GM12878 (cell line): ENCODE results near the gene CENPP. TPM values are rescaled to one million over a fixed set of nuclear protein-coding genes. Genes with fewer than 3 reads are reported as not detected.

ENCODE experiments used
- ATAC-seq: fragments of 200-7000 bp; cut with Tn5 transposase; 3 replicates; pipeline ENCODE4 v1.9.1; 2020; ENCODE audit warnings: mild to moderate bottlenecking, moderate library complexity
- BruUV-seq: library from RNA; stranded (reverse); fragments of 400-500 nt; replicated peaks from 2 replicates; lab custom pipeline; 2021; lab: Mats Ljungman, UMichigan
- CTCF ChIA-PET: fragments of 300-600 bp; sonication (Branson Sonifier 250); formaldehyde crosslinking; extraction: SDS; loops from one replicate; lab custom pipeline; 2021; ENCODE audit warnings: inconsistent platforms; lab: Yijun Ruan, JAX
- POLR2A ChIA-PET: fragments of 350-600 bp; formaldehyde crosslinking; extraction: SDS; loops from one replicate; lab custom pipeline; 2021; ENCODE audit warnings: inconsistent platforms; lab: Charles Lee
- RAD21 ChIA-PET: fragments of 300-600 bp; sonication (Branson Sonifier 250); formaldehyde crosslinking; loops from one replicate; lab custom pipeline; 2023; ENCODE audit warnings: antibody characterized with exemption; ENCODE audit not compliant: unreplicated experiment; lab: Charles Lee
- SMC1A ChIA-PET: fragments of 300-600 bp; sonication (Branson Sonifier 250); formaldehyde crosslinking; loops from one replicate; lab custom pipeline; 2023; ENCODE audit not compliant: unreplicated experiment, uncharacterized antibody; lab: Charles Lee
- DNase-seq: peaks from one replicate; pipeline ENCODE4 v3.0.0-alpha.2; 2011; ENCODE audit warnings: low read depth, low spot score
- FAIRE-seq: peaks from 3 replicates; lab custom pipeline; 2011; peaks lifted over from hg19 to GRCh38; lab: Jason Lieb, UNC
- H2AFZ ChIP-seq: 2 replicates; pipeline ENCODE4 v1.6.0; 2011; ENCODE audit warnings: low read depth, low read length, control low read depth; ENCODE audit not compliant: control insufficient read depth
- H3K27ac ChIP-seq: 2 replicates; pipeline ENCODE4 v1.5.1; 2011; ENCODE audit warnings: control low read depth; ENCODE audit not compliant: control insufficient read depth, insufficient read depth
- H3K27me3 ChIP-seq, 2 experiments: replicated peaks in 1 of 2; 2 replicates each; pipeline versions ENCODE4 v1.6.0 to v1.6.1; 2011; ENCODE audit warnings: low read length in 1 of 2; ENCODE audit not compliant: control insufficient read depth in 2 of 2, insufficient read depth in 2 of 2
- H3K36me3 ChIP-seq, 2 experiments: 2 replicates each; pipeline ENCODE4 v1.5.1; 2011; ENCODE audit warnings: low read length in 1 of 2; ENCODE audit not compliant: control insufficient read depth in 2 of 2, insufficient read depth in 2 of 2
- H3K4me1 ChIP-seq: 2 replicates; pipeline ENCODE4 v1.6.1; 2011; ENCODE audit warnings: mild to moderate bottlenecking, low read length, moderate library complexity, mixed read lengths; ENCODE audit not compliant: control insufficient read depth, insufficient read depth
- H3K4me2 ChIP-seq: 2 replicates; pipeline ENCODE4 v1.6.0; 2011; ENCODE audit warnings: control low read depth; ENCODE audit not compliant: control insufficient read depth, insufficient read depth
- H3K4me3 ChIP-seq: fragments of 200-600 bp; sonication (generic); 2 replicates; pipeline ENCODE4 v1.5.1; 2016
- H3K79me2 ChIP-seq: 2 replicates; pipeline ENCODE4 v1.6.0; 2011; ENCODE audit warnings: low read length; ENCODE audit not compliant: control insufficient read depth, insufficient read depth
- H3K9ac ChIP-seq: 2 replicates; pipeline ENCODE4 v1.8.0; 2011; ENCODE audit warnings: low read length, control low read depth, mixed read lengths; ENCODE audit not compliant: control insufficient read depth, insufficient read depth
- H3K9me3 ChIP-seq: replicated peaks from 3 replicates; pipeline ENCODE4 v1.5.1; 2011; ENCODE audit warnings: mild to moderate bottlenecking, low read length; ENCODE audit not compliant: control insufficient read depth, insufficient read depth
- H4K20me1 ChIP-seq: 2 replicates; pipeline ENCODE4 v1.6.0; 2011; ENCODE audit not compliant: control insufficient read depth, insufficient read depth
- JUND ChIP-seq: IDR thresholded peaks from 2 replicates; pipeline ENCODE4 v1.6.1; 2012; ENCODE audit warnings: low read depth, mild to moderate bottlenecking, low read length, improper control_type of control experiment, moderate library complexity
- MEF2B ChIP-seq: fragments of 450-650 bp; IDR thresholded peaks from 2 replicates; pipeline ENCODE4 v1.6.1; 2018; ENCODE audit warnings: mild to moderate bottlenecking, moderate library complexity; ENCODE audit not compliant: partially characterized antibody, poor library complexity, severe bottlenecking
- NKRF ChIP-seq: fragments of 450-650 bp; conservative IDR thresholded peaks from 2 replicates; pipeline ENCODE4 v1.6.1; 2017; ENCODE audit warnings: mild to moderate bottlenecking, moderate library complexity
- POU2F2 ChIP-seq: IDR thresholded peaks from 3 replicates; pipeline ENCODE4 v1.6.1; 2011; ENCODE audit warnings: low read depth, mild to moderate bottlenecking, low read length, borderline replicate concordance
- RELA ChIP-seq: fragments of 450-650 bp; IDR thresholded peaks from 2 replicates; pipeline ENCODE4 v1.8.0; 2014; ENCODE audit warnings: borderline replicate concordance; ENCODE audit not compliant: partially characterized antibody
- RUNX3 ChIP-seq: IDR thresholded peaks from 2 replicates; pipeline ENCODE4 v1.6.1; 2012; ENCODE audit warnings: low read length, inconsistent platforms
- SIN3A ChIP-seq: IDR thresholded peaks from 2 replicates; pipeline ENCODE4 v1.6.1; 2012; ENCODE audit warnings: low read depth, low read length, improper control_type of control experiment
- TAF1 ChIP-seq: IDR thresholded peaks from 2 replicates; pipeline ENCODE4 v1.6.1; 2011; ENCODE audit warnings: mild to moderate bottlenecking, low read depth, low read length, borderline replicate concordance
- TCF3 ChIP-seq: IDR thresholded peaks from 2 replicates; pipeline ENCODE4 v1.6.1; 2012; ENCODE audit warnings: low read depth, mild to moderate bottlenecking, low read length, borderline replicate concordance; ENCODE audit not compliant: insufficient read depth
- WGBS: methylation state at CpG from one replicate; pipeline ENCODE4 v1.1.6; 2016; ENCODE audit warnings: low lambda C conversion rate; ENCODE audit not compliant: insufficient replicate concordance, insufficient coverage; ENCODE audit errors: missing lambda C conversion rate; 5-methylcytosine and 5-hydroxymethylcytosine counted together
- in situ Hi-C: fragments of 300-500 bp; cut with MboI; formaldehyde crosslinking; loops from 9 replicates; pipeline ENCODE4 v1.14.3; 2018; ENCODE audit warnings: mixed read lengths
- intact Hi-C: fragments of 100-400 bp; cut with micrococcal nuclease; formaldehyde crosslinking; loops from one replicate; pipeline ENCODE4 v1.14.2; 2022; ENCODE audit not compliant: unreplicated experiment
- polyA plus RNA-seq, 11 experiments: library from polyadenylated mRNA; depleted of rRNA in 4 of 11; unstranded in 6 of 11; stranded (reverse) in 5 of 11; fragments of >200 nt; fragmentation: Nextera tagmentation in 4 of 11; fragmentation: Illumina TruSeq in 1 of 11; extraction: Ambion mirVana in 4 of 11; extraction: Trizol in 1 of 11; gene quantifications; 1 replicate in 1 of 11; 2 replicates in 10 of 11; pipeline versions ENCODE4 v1.2.1 to v1.2.3, GENCODE V29; 2011 to 2016; ENCODE audit warnings: inconsistent platforms in 2 of 11, missing spikeins in 2 of 11, low read depth in 1 of 11
- total RNA-seq, 4 experiments: library from RNA; depleted of rRNA in 3 of 4; stranded (reverse); fragments of >200 nt in 3 of 4; fragmentation: Illumina TruSeq in 1 of 4; extraction: Trizol in 1 of 4; gene quantifications; 2 replicates each; pipeline versions ENCODE4 v1.2.1 to v1.2.3, GENCODE V29; 2013 to 2021
- TF ChIP-seq, protein P1 (sequence below): fragments of 450-650 bp; formaldehyde crosslinking; IDR thresholded peaks from 2 replicates; pipeline ENCODE4 v1.4.0; 2020; ENCODE audit warnings: mild to moderate bottlenecking, moderate library complexity
- TF ChIP-seq, protein P2 (sequence below): fragments of 450-650 bp; IDR thresholded peaks from 2 replicates; pipeline ENCODE4 v1.6.1; 2017; ENCODE audit warnings: borderline replicate concordance
- TF ChIP-seq, protein P3 (sequence below): IDR thresholded peaks from 2 replicates; pipeline ENCODE4 v1.6.1; 2011; ENCODE audit warnings: low read depth, low read length, improper control_type of control experiment, borderline replicate concordance

CENPP gene
- total and polyA plus RNA-seq, 10 of the 15 experiments (the other 5 are each of a cell fraction or from before 2014, with no cell fraction given): 9.4 to 31.4 (median 19.8) TPM

GRCh38 chr9:92279302-92279701 lies 46.5 kb upstream of the CENPP start (continued):
- TF ChIP-seq, protein P1, sequence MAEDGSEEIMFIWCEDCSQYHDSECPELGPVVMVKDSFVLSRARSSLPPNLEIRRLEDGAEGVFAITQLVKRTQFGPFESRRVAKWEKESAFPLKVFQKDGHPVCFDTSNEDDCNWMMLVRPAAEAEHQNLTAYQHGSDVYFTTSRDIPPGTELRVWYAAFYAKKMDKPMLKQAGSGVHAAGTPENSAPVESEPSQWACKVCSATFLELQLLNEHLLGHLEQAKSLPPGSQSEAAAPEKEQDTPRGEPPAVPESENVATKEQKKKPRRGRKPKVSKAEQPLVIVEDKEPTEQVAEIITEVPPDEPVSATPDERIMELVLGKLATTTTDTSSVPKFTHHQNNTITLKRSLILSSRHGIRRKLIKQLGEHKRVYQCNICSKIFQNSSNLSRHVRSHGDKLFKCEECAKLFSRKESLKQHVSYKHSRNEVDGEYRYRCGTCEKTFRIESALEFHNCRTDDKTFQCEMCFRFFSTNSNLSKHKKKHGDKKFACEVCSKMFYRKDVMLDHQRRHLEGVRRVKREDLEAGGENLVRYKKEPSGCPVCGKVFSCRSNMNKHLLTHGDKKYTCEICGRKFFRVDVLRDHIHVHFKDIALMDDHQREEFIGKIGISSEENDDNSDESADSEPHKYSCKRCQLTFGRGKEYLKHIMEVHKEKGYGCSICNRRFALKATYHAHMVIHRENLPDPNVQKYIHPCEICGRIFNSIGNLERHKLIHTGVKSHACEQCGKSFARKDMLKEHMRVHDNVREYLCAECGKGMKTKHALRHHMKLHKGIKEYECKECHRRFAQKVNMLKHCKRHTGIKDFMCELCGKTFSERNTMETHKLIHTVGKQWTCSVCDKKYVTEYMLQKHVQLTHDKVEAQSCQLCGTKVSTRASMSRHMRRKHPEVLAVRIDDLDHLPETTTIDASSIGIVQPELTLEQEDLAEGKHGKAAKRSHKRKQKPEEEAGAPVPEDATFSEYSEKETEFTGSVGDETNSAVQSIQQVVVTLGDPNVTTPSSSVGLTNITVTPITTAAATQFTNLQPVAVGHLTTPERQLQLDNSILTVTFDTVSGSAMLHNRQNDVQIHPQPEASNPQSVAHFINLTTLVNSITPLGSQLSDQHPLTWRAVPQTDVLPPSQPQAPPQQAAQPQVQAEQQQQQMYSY (CRISPR knock-in tag): no peak
- TF ChIP-seq, protein P2, sequence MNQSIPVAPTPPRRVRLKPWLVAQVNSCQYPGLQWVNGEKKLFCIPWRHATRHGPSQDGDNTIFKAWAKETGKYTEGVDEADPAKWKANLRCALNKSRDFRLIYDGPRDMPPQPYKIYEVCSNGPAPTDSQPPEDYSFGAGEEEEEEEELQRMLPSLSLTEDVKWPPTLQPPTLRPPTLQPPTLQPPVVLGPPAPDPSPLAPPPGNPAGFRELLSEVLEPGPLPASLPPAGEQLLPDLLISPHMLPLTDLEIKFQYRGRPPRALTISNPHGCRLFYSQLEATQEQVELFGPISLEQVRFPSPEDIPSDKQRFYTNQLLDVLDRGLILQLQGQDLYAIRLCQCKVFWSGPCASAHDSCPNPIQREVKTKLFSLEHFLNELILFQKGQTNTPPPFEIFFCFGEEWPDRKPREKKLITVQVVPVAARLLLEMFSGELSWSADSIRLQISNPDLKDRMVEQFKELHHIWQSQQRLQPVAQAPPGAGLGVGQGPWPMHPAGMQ: no peak
- TF ChIP-seq SIN3A (no peak), RELA (no peak)

DNA sequence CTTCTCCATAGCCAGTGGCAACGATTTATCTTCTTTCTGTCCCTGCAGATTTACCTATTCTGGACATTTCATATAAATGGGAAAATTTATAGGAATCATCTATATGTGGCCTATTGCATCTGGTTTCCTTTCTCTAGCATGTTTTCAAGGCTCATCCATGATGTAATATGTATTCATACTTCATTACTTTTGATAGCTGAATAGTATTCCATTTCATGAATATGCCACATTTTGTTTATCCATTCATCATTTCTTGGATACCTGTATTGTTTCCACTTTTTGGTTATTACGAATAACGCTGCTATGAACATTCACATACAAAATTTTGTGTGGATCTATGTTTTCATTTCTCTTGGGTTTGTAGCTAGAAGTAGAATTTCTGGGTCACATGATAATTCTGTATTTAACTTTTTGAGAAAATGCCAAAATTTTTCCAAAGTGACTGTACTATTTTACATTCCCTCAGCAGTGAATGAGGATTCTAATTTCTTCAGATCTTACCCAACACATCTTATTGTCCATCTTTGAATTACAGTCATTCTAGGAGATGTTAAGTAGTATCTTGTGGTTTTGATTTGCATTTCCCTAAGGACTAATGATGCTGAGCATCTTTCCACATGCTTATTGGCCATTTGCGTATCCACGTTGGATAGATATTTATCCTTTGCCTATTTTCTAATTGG lies 35.9 kb upstream of the CENPP start:
- TF ChIP-seq, protein P3, sequence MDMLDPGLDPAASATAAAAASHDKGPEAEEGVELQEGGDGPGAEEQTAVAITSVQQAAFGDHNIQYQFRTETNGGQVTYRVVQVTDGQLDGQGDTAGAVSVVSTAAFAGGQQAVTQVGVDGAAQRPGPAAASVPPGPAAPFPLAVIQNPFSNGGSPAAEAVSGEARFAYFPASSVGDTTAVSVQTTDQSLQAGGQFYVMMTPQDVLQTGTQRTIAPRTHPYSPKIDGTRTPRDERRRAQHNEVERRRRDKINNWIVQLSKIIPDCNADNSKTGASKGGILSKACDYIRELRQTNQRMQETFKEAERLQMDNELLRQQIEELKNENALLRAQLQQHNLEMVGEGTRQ: no peak
- peak; percentile 49 for TF ChIP-seq MEF2B
- TF ChIP-seq POU2F2: peak; percentile 25; the same call in 1 of the 3 replicates
- TF ChIP-seq JUND: no peak
- TF ChIP-seq TAF1: no peak
- TF ChIP-seq TCF3: no peak
- TF ChIP-seq RUNX3: peak; percentile 30; the same call in 1 of the 2 replicates
- no peak for TF ChIP-seq NKRF
- TF ChIP-seq, all 136 proteins: peak for 3
- ATAC-seq (no peak), DNase-seq (no peak), FAIRE-seq (no peak)
- Histone ChIP-seq H3K4me1 (peaks cover 10% of the 10 kb centered on the region), H3K36me3 (peaks cover 0 to 20% of the 10 kb centered on the region in 2 experiments; a peak in 3 of 4 replicates), H3K9ac (no peak overlapping the region), H4K20me1 (no peaks in the 10 kb centered on the region), H3K9me3 (no peaks in the 10 kb centered on the region), H3K4me2 (no peak overlapping the region), H3K4me3 (no peak overlapping the region), H3K27me3 (no peaks in the 10 kb centered on the region), H2AFZ (no peak overlapping the region), H3K27ac (no peak overlapping the region), H3K79me2 (peaks cover 69% of the 10 kb centered on the region)
- WGBS: 85% methylated on average over 5 of the region's 5 CpGs
- RAD21 ChIA-PET: interaction anchor here (2.1 kb wide), 1 partner anchor 150 kb away, joined by 9 read pairs; no protein-coding TSS in a partner anchor
- SMC1A ChIA-PET: interaction anchor here (0.6 to 1.6 kb wide), 2 partner anchors 9 to 333 kb away, joined by 3 to 5 read pairs; no protein-coding TSS in a partner anchor
- intact Hi-C loops (no loop called here), in situ Hi-C loops (no loop called here)
- no TSS peak for BruUV-seq
- CTCF ChIA-PET: interaction anchor here (3.1 to 3.3 kb wide), 2 partner anchors 8 to 150 kb away, joined by 9 to 16 read pairs; no protein-coding TSS in a partner anchor
- POLR2A ChIA-PET: interaction anchor here (3.4 kb wide), 1 partner anchor 36 kb away, joined by 9 read pairs; the partner anchor contains the start of genes CENPP and NOL8
